Progenitor cell of endocrine pancreas (in vitro differentiated cells): ENCODE measurements around the gene TBL1XR1. TPM values are rescaled to one million over a fixed set of nuclear protein-coding genes. Genes with fewer than 3 reads are reported as not detected.

Experiments
- DNase-seq: peaks from one replicate; pipeline ENCODE4 v3.0.0; 2021; ENCODE audit warnings: low spot score; ENCODE audit not compliant: unreplicated experiment
- H3K27ac Mint-ChIP-seq: 2 replicates; pipeline ENCODE4 v1.8.0; 2021; ENCODE audit warnings: mild to moderate bottlenecking, moderate library complexity, mixed read lengths
- H3K27me3 Mint-ChIP-seq: 2 replicates; pipeline ENCODE4 v1.8.0; 2021; ENCODE audit warnings: mixed read lengths
- H3K36me3 Mint-ChIP-seq: 2 replicates; pipeline ENCODE4 v1.8.0; 2022; ENCODE audit warnings: mixed read lengths; ENCODE audit not compliant: insufficient read depth
- H3K4me1 Mint-ChIP-seq: 2 replicates; pipeline ENCODE4 v1.8.0; 2021; ENCODE audit warnings: low read depth, mixed read lengths
- H3K4me3 Mint-ChIP-seq: 2 replicates; pipeline ENCODE4 v1.8.0; 2021; ENCODE audit warnings: low read depth, mild to moderate bottlenecking, moderate library complexity, mixed read lengths
- H3K9me3 Mint-ChIP-seq: 2 replicates; pipeline ENCODE4 v1.8.0; 2021; ENCODE audit warnings: low read depth, mixed read lengths
- total RNA-seq: library from RNA; stranded (reverse); gene quantifications from 2 replicates; pipeline ENCODE4 v1.2.1, GENCODE V29; 2021
- TF ChIP-seq, protein P1 (sequence below): fragments of 200-600 bp; sonication (generic); IDR thresholded peaks from one replicate; pipeline ENCODE4 v1.5.0; 2021; ENCODE audit warnings: antibody characterized with exemption, mild to moderate bottlenecking; ENCODE audit not compliant: unreplicated experiment

TBL1XR1 gene
- total RNA-seq, 1 donor from 2014 or later, result 207 TPM

DNA sequence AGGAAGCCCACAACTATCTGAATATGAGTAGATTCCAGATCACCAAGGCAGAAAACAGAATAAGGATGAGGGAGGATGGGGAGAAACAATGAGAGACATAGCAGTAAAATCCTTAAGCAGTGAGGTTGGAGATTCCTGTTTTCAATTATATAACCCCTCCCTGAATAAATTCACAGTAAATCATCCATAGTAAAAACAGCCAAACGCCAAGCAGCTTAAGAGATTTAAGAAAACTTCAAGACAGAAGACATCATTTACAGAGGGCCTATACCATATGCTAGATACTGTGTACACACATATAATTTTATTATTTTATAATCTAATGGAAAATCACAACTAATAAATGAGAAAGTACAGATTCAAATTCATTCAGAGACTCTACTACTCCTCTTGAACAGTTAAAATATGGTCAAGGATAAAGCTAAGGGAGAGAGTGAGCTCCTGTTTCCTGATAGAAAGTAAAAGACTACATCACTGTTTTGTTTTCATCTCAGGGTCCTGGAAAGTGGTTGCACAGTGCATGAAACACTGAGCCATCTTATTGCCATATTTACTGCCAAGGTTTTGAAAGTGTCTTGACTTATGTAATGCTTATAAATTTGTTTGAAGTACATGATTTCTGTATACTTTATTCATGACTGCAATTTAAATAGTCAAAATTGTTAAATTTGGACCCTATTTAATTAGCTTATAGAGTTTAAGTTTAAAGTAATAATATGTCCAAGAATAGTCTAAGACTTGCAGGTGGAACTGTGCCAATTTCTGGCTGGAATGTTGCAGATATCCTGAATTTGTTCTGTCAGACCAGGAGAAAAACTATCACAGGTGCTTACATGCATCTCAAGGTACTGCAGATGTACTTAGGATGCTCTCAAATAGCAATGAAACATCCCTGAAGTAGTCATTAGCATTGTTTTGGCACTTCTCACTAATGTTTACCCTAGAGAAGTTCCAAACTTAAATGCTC, 141.4 kb downstream of the TBL1XR1 start:
- Mint-ChIP-seq H3K9me3 (no peaks in the 10 kb centered on the region), H3K27me3 (no peaks in the 10 kb centered on the region), H3K27ac (no peak overlapping the region), H3K4me3 (no peak overlapping the region), H3K36me3 (peaks cover 5% of the 10 kb centered on the region), H3K4me1 (peaks cover 9% of the 10 kb centered on the region)
- no peak for DNase-seq
- TF ChIP-seq, protein P1, sequence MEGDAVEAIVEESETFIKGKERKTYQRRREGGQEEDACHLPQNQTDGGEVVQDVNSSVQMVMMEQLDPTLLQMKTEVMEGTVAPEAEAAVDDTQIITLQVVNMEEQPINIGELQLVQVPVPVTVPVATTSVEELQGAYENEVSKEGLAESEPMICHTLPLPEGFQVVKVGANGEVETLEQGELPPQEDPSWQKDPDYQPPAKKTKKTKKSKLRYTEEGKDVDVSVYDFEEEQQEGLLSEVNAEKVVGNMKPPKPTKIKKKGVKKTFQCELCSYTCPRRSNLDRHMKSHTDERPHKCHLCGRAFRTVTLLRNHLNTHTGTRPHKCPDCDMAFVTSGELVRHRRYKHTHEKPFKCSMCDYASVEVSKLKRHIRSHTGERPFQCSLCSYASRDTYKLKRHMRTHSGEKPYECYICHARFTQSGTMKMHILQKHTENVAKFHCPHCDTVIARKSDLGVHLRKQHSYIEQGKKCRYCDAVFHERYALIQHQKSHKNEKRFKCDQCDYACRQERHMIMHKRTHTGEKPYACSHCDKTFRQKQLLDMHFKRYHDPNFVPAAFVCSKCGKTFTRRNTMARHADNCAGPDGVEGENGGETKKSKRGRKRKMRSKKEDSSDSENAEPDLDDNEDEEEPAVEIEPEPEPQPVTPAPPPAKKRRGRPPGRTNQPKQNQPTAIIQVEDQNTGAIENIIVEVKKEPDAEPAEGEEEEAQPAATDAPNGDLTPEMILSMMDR, result no peak

DNA sequence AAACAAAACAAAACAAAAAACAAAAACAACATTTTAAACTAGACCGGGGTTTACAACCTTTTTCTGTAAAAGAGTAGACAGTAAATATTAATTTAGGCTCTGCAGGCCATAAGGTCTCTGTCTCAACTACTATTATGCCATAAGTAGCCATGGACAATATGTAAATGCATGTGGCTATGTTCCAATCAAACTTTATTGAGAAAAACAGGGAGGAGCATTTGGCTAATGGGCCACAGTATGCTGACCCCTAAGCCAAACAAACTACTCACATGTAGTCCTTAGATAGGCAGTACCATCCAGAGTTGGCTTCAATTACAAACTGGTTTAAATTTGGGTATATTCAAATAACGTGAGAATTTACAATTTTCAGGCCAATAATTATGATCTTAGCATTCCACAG, 144.2 kb downstream of the TBL1XR1 start:
- Mint-ChIP-seq H3K27ac (no peak overlapping the region), H3K4me3 (no peak overlapping the region), H3K27me3 (no peaks in the 10 kb centered on the region), H3K36me3 (peaks cover 11% of the 10 kb centered on the region), H3K4me1 (peaks cover 9% of the 10 kb centered on the region), H3K9me3 (no peaks in the 10 kb centered on the region)
- DNase-seq, result no peak
- TF ChIP-seq, protein P1, result no peak

DNA sequence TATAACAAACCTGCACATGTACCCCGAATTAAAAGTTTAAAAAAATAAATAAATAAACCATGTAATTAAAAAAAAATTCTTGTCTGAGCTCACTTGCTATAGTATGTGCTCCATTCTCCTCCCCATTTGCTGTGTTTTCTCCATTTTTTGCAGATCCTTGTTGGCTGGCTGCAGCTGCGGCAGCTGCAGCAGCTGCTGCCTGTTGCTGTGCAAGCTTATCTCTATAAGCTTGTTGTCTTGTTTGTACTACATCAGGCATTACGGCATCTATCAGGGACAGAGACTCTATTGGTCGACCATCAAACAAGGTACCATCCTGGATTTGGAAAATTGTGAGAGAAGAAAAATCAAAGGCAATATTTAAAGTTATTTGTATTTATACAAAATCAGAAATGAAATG, 145.9 kb downstream of the TBL1XR1 start:
- peaks cover 18% of the 10 kb centered on the region for H3K36me3 Mint-ChIP-seq
- peak overlapping the region; percentile 38 for H3K27ac Mint-ChIP-seq

DNA sequence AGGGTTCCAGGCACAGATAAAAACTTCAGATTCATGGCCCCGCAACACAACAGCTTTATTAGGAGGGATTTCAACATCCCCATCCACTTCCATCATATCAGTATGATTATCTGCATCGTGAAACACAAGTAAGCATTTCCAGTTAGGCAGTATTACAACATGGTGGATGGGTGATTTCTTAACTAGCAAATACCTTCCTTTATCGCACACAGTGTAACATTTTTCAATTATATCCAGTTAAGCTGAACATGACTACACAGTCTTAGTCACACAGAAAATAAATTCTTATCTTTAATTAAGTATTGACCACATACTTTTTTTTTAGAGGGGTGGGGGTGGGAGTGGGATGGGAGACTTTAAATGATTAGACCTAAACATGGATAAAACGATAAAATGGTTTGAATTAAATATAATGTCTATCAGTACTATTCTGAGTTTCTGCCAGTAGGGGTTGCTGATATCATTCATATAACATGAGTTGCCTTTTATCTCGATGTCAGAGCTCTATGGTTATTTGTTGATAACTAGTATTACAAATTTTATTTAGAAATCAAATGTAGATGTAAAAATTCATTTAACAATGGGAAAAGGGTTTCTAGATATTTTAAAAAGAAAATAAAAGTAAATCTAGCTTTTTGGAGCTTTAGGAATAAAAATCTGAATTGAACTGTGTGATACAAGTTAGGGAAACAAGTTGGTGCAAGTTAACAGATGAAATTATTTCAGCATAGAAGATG, 146.6 kb downstream of the TBL1XR1 start:
- DNase-seq, result no peak
- Mint-ChIP-seq H3K4me3 (no peak overlapping the region), H3K4me1 (peaks cover 9% of the 10 kb centered on the region), H3K27me3 (no peaks in the 10 kb centered on the region), H3K36me3 (peaks cover 20% of the 10 kb centered on the region), H3K27ac (no peak overlapping the region), H3K9me3 (no peaks in the 10 kb centered on the region)
- TF ChIP-seq, protein P1, result peak; percentile 65

More for the DNA sequence above, 145.9 kb downstream of the TBL1XR1 start:
- TF ChIP-seq, protein P1, result no peak
- Mint-ChIP-seq H3K4me1 (peaks cover 9% of the 10 kb centered on the region), H3K27me3 (no peaks in the 10 kb centered on the region), H3K9me3 (no peaks in the 10 kb centered on the region), H3K4me3 (no peak overlapping the region)
- DNase-seq, result no peak

DNA sequence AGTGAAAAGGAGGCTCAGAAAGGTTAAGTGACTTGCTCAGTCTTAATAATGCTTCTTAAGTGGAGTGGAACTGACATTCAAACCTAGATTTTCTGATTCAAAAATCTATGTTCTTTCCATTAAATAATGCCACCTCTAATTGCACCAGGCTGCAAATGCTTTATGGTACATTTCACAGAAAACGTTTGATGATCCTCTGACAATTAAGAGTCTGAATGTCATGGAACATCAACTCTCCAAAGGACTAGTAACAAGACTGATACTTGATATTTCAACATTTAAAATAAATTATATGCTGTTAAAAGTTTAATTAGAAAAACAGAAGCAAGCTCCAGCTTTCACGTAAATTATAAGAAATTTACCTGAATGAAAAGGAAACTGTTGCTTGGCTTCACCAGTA, 151.5 kb downstream of the TBL1XR1 start:
- Mint-ChIP-seq H3K9me3 (no peaks in the 10 kb centered on the region), H3K36me3 (peaks cover 36% of the 10 kb centered on the region), H3K4me3 (no peak overlapping the region), H3K4me1 (peaks cover 4% of the 10 kb centered on the region), H3K27ac (no peak overlapping the region), H3K27me3 (no peaks in the 10 kb centered on the region)
- DNase-seq, result no peak
- TF ChIP-seq, protein P1, result no peak
